ENCODE measurements around the gene PHB1. TPM values are rescaled to one million over a fixed set of nuclear protein-coding genes. Genes with fewer than 3 reads are reported as not detected.
A peak's percentile ranks its signal among the peaks of the same experiment; 100 is the strongest.
"Not testable (repeated sequence)": the region's sequence is repeated elsewhere in the genome, so short reads cannot be mapped to it uniquely, and the experiment has no call there.

Gene PHB1
- total RNA-seq, 2 experiments from 2014 or later, result 441 to 451 TPM

- Mint-ChIP-seq H3K27me3 (peaks cover 23% of the 10 kb centered on the region), H3K27ac (no peak overlapping the region), H3K9me3 (no peaks in the 10 kb centered on the region), H3K4me1 (no peaks in the 10 kb centered on the region), H3K36me3 (no peaks in the 10 kb centered on the region), H3K4me3 (no peak overlapping the region)
- no peak for DNase-seq
These were observed 17.1 kb upstream of the PHB1 start for GRCh38 chr17:49431743-49432142.

- Mint-ChIP-seq H3K9me3 (peaks cover 2% of the 10 kb centered on the region), H3K27ac (no peak overlapping the region), H3K27me3 (peaks cover 9% of the 10 kb centered on the region), H3K36me3 (peaks cover 2% of the 10 kb centered on the region), H3K4me1 (no peaks in the 10 kb centered on the region), H3K4me3 (no peak overlapping the region)
- no peak for DNase-seq
These were observed 10.3 kb upstream of the PHB1 start for GRCh38 chr17:49425004-49425286.

- not testable (repeated sequence) for H3K9me3 Mint-ChIP-seq, H3K4me1 Mint-ChIP-seq, H3K27ac Mint-ChIP-seq, H3K27me3 Mint-ChIP-seq, H3K36me3 Mint-ChIP-seq, DNase-seq, H3K4me3 Mint-ChIP-seq
These were observed 9.8 kb upstream of the PHB1 start for GRCh38 chr17:49424276-49425003.

GRCh38 chr17:49422714-49423113, 8.0 kb upstream of the PHB1 start:
- H3K36me3 Mint-ChIP-seq, result peaks cover 2% of the 10 kb centered on the region
- peaks cover 2% of the 10 kb centered on the region for H3K9me3 Mint-ChIP-seq
- H3K27me3 Mint-ChIP-seq, result peaks cover 12% of the 10 kb centered on the region
- no peaks in the 10 kb centered on the region for H3K4me1 Mint-ChIP-seq
- no peak overlapping the region for H3K4me3 Mint-ChIP-seq
- no peak overlapping the region for H3K27ac Mint-ChIP-seq
- no peak for DNase-seq

- H3K27ac Mint-ChIP-seq, result not testable (repeated sequence)
These were observed 5.1 kb upstream of the PHB1 start for GRCh38 chr17:49419761-49420160.

GRCh38 chr17:49418754-49419740, 4.4 kb upstream of the PHB1 start:
- H3K27ac Mint-ChIP-seq, H3K4me3 Mint-ChIP-seq, H3K36me3 Mint-ChIP-seq, H3K27me3 Mint-ChIP-seq, H3K4me1 Mint-ChIP-seq, DNase-seq, H3K9me3 Mint-ChIP-seq: not testable (repeated sequence)

More at GRCh38 chr17:49419761-49420160, 5.1 kb upstream of the PHB1 start:
- H3K9me3 Mint-ChIP-seq, H3K4me1 Mint-ChIP-seq, H3K4me3 Mint-ChIP-seq, DNase-seq, H3K36me3 Mint-ChIP-seq: not testable (repeated sequence)
- peaks cover 10% of the 10 kb centered on the region for H3K27me3 Mint-ChIP-seq

- Mint-ChIP-seq H3K9me3 (no peaks in the 10 kb centered on the region), H3K4me1 (peaks cover 15% of the 10 kb centered on the region), H3K27ac (peak overlapping the region; percentile 91), H3K27me3 (peaks cover 5% of the 10 kb centered on the region), H3K36me3 (peaks cover 28% of the 10 kb centered on the region), H3K4me3 (peak overlapping the region; percentile 100)
- DNase-seq, result no peak
These were observed 436 bp downstream of the PHB1 start for GRCh38 chr17:49414271-49414621.

- Mint-ChIP-seq H3K9me3 (no peaks in the 10 kb centered on the region), H3K4me3 (no peak overlapping the region), H3K27ac (no peak overlapping the region), H3K4me1 (peaks cover 45% of the 10 kb centered on the region), H3K27me3 (no peaks in the 10 kb centered on the region), H3K36me3 (peaks cover 58% of the 10 kb centered on the region)
- no peak for DNase-seq
These were observed 5.6 kb downstream of the PHB1 start for GRCh38 chr17:49409066-49409465.

- no peaks in the 10 kb centered on the region for H3K27me3 Mint-ChIP-seq
- H3K36me3 Mint-ChIP-seq, result peaks cover 64% of the 10 kb centered on the region
- H3K27ac Mint-ChIP-seq, result no peak overlapping the region
- peak; percentile 84 for DNase-seq
- peaks cover 50% of the 10 kb centered on the region for H3K4me1 Mint-ChIP-seq
- H3K4me3 Mint-ChIP-seq, result no peak overlapping the region
- no peaks in the 10 kb centered on the region for H3K9me3 Mint-ChIP-seq
These were observed 6.6 kb downstream of the PHB1 start for GRCh38 chr17:49407981-49408501.

- Mint-ChIP-seq H3K27ac (no peak overlapping the region), H3K9me3 (no peaks in the 10 kb centered on the region), H3K36me3 (peaks cover 63% of the 10 kb centered on the region), H3K4me1 (peaks cover 48% of the 10 kb centered on the region), H3K27me3 (no peaks in the 10 kb centered on the region), H3K4me3 (no peak overlapping the region)
- DNase-seq, result no peak
These were observed 7.6 kb downstream of the PHB1 start for GRCh38 chr17:49407086-49407485.

- Mint-ChIP-seq H3K27ac (no peak overlapping the region), H3K4me3 (no peak overlapping the region), H3K36me3 (peaks cover 60% of the 10 kb centered on the region), H3K27me3 (no peaks in the 10 kb centered on the region), H3K4me1 (peaks cover 45% of the 10 kb centered on the region), H3K9me3 (no peaks in the 10 kb centered on the region)
- DNase-seq, result no peak
These were observed 8.1 kb downstream of the PHB1 start for GRCh38 chr17:49406421-49407061.

- H3K4me1 Mint-ChIP-seq, result peaks cover 43% of the 10 kb centered on the region
- no peaks in the 10 kb centered on the region for H3K27me3 Mint-ChIP-seq
- DNase-seq, result no peak
- H3K4me3 Mint-ChIP-seq, result no peak overlapping the region
- H3K36me3 Mint-ChIP-seq, result peaks cover 49% of the 10 kb centered on the region
- peak overlapping the region; percentile 29 for H3K27ac Mint-ChIP-seq
- no peaks in the 10 kb centered on the region for H3K9me3 Mint-ChIP-seq
These were observed 9.8 kb downstream of the PHB1 start for GRCh38 chr17:49404906-49405305.

- Mint-ChIP-seq H3K4me1 (peaks cover 43% of the 10 kb centered on the region), H3K36me3 (peaks cover 48% of the 10 kb centered on the region), H3K4me3 (no peak overlapping the region), H3K27ac (peak overlapping the region; percentile 29), H3K9me3 (no peaks in the 10 kb centered on the region), H3K27me3 (no peaks in the 10 kb centered on the region)
- no peak for DNase-seq
These were observed 10.3 kb downstream of the PHB1 start for GRCh38 chr17:49404361-49404760.

GRCh38 chr17:49403514-49404289, 11.0 kb downstream of the PHB1 start:
- Mint-ChIP-seq H3K4me1 (peaks cover 38% of the 10 kb centered on the region), H3K9me3 (no peaks in the 10 kb centered on the region), H3K4me3 (no peak overlapping the region), H3K27me3 (no peaks in the 10 kb centered on the region), H3K27ac (peak overlapping the region; percentile 68), H3K36me3 (peaks cover 43% of the 10 kb centered on the region)
- DNase-seq, result no peak

All from activated naive CD8-positive, alpha-beta T cell treated with anti-CD3 and anti-CD28 coated beads for 36 hours (primary cell).